ENCODE data around the gene KCNMB2. TPM values are rescaled to one million over a fixed set of nuclear protein-coding genes. Genes with fewer than 3 reads are reported as not detected.

The KCNMB2 gene
- total RNA-seq (2022; extraction: Qiagen RNA extraction; ENCODE audit: low read depth), result not detected in 5 replicates

GRCh38 chr3:178536211-178537079 is at the start of gene KCNMB2:
Gene KCNMB2, plus strand, starts transcription at chr3:178536436.

